Head of caudate nucleus (tissue), 42 donors: Measurements from ENCODE around the gene MCM10.
"Not testable (repeated sequence)": the region's sequence is repeated elsewhere in the genome, so short reads cannot be mapped to it uniquely, and the experiment has no call there.

Experiments used
- DNase-seq, 42 donors: peaks; one replicate each; pipeline versions ENCODE4 v3.0.0 to v3.0.0-alpha.2; 2020 to 2021; ENCODE audit warnings: mixed read lengths in 7 of 42
- intact Hi-C: fragments of 100-400 bp; cut with DNase I; formaldehyde crosslinking; loops from one replicate; pipeline ENCODE4 v1.15.0; 2022

MCM10 gene

DNA sequence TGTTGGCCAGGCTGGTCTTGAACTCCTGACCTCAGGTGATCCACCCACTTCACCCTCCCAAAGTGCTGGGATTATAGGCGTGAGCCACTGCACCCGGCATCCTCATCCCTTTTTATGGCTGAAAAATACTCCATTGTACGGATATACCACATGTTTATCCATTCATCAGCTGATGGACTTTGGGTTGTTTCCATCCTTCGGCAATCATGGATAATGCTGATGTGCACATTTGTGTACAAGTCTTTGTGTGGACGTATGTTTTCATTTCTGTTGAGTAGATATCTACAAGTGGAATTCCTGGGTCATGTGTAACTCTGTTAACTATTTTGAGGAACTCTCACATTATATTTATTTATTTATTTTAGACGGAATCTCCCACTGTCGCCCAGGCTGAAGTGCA, 78.6 kb downstream of the MCM10 start:
- DNase-seq: no peak
- intact Hi-C loops: no loop called here

DNA sequence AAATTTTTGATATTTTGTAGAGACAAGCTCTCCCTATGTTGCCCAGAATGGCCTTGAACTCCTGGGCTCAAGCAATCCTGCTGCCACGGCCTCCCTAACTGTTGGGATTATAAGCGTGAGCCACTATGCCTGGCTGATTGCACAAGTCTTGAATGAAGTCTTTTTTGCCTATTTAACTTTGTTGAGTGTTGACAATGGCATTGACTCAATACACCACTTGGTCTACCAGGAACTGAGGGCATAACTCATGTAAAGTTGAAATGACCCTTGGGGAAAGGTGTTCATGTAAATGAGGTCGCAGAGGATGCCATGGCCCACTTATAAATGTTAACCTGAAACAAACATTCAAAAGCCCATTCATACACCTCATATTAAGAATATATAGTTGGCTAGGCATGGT, 80.3 kb downstream of the MCM10 start:
- no peak for DNase-seq
- intact Hi-C loops: no loop called here

DNA sequence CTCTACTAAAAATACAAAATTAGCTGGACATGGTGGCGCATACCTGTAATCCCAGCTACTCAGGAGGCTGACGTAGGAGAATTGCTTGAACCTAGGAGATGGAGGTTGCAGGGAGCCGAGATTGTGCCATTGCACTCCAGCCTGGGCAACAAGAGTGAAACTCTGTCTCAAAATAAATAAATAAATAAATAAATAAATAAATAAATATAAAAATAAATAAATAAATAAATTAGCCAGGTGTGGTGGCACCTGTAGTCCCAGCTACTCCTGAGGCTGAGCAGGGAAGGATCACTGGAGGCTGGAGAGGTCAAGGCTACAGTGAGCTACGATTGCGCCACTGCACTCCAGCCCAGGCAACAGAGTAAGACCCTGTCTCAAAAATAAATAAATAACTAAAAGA, 80.9 kb downstream of the MCM10 start:
- intact Hi-C loops, DNase-seq: not testable (repeated sequence)

DNA sequence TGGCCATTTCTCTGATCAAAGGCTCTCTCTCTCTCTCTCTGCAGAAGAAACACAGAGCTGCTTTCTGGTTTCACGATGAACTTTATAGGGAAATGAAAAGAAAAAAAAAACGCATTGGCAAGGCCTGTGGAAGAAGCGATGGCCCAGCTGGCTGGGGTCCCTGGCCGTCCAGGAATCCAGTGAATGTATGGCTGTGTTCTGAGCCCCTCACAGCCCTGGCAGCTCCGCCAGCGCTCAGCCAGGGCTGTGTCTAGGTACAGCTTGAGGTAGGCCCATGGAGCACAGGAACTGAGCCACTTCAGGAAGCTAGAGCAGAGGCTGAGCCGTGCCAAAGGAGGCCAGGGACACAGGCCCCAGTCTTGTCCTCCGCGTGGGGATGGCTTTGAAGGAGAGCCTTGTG, 85.9 kb downstream of the MCM10 start:
- intact Hi-C loops: no loop called here
- no peak for DNase-seq

DNA sequence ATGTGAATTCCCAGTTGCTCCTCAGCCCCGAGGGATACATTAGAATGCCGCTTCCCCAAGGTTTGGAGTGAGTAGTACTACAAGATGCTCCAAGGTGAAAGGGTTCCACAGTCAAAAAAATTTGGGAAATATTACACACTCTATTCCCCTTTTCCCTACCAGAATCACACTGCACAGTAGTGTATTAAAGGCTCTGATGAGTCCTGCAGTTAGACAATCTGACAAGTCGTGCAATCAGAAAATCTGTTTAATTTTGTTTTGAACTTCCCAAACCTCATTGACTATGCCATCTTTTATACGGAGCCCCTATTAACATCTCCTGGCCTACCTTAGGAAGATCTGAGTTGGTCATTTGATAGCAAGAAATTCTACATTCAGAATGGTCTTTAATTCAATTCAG, 86.4 kb downstream of the MCM10 start:
- intact Hi-C loops: no loop called here
- DNase-seq: no peak

DNA sequence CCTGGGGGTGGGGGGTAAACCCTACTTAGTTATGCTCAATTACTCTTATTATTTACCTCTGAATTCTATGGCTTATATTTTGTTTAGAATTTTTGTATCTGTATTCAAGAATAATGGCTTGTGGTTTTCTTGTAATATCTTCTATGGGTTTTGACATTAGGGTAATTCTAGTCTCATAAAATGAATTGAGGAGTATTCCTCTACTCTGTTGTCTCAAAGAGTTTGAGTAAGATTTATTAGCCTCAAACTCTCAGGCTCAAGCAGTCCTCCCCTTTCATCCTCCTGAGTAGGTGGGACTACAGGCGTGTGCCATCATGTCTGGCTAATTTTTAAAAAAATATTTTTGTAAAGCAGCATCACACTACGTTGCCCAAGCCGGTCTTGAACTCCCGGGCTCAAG, 92.4 kb downstream of the MCM10 start:
- intact Hi-C loops: no loop called here
- DNase-seq: no peak

DNA sequence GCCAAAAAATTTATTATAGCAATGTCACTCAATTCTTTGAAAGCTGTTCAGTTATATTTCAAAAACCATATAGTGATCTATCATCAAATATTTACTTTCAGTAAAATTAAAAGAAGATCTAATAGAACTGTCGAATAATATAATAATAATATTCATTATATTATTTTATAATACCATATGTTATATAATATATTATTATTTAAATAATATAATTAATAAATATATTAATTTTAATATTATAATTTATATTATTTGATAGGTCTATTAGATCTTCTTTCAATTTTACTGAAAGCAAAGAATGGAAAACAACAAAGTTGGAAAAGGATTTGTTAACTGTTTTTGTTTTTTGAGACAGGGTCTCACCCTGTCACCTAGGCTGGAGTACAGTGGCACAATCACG, 95.3 kb downstream of the MCM10 start:
- intact Hi-C loops: no loop called here
- DNase-seq: no peak

DNA sequence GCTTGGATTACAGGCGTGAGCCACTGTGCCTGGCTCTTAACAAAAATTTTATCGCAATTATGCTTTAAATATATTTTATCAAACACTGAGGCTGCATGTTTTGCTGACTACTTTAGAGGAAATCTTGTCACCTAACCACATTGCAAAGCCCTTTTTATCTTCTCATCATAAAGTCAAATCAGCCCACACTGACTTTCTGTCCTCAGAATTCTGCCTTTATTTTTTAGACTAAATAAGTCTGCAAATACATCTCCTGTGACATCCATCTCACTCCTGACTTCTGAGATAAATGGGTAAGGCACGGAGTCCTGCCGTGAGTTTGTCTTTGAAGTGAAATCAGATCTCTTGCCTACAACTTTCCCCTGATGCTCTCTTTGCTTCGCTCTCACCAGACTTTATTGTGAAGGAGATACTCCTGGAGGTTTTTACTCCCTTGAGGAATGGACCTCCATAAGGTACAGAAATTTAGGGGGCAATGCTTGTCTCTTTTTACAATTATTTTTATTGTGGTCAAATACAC, 96.3 kb downstream of the MCM10 start:
- DNase-seq: no peak
- intact Hi-C loops: no loop called here
